Ecto neural progenitor cell (in vitro differentiated cells): Measurements from ENCODE around the gene ASTL.

Experiments
- DNase-seq: peaks from one replicate; pipeline ENCODE4 v3.0.0-alpha.2; 2018; ENCODE audit warnings: low spot score

ASTL gene

DNA sequence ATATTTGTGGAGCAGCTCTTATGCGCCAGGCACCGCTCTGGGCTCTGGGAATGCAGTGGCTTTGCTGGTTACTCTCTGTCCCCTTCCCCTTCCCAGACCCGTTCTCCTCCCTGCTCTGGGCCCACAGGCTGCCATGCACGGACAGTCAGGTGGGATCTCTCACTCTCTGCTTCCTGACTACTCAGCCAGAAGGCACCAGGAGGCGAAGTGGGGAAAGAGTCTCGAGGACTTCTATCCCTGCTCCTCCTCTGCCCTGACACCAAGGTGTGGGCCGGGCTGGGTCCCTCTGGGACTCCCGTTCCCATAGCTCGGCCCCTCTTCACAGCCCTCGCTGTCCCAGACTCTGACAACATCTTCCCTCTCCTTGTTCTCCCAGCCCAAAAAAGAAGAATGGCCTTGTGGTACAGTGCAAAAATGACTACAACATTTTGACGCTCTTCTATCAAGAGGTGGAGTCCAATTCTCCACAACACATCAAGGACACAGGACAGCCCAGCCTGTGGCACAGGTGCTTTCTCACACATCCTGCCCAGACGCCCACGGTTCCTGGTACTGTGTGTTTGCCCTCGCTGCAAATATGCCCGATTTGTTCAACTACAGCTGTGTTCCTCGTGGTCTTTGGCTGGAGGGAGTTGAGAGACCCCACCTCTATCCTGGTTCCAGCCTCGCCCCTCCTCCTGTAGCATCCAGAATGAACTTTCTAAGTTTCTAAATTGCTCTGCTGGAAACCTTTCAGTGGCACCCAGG is 21.0 kb upstream of the ASTL start:
- DNase-seq, result no peak

DNA sequence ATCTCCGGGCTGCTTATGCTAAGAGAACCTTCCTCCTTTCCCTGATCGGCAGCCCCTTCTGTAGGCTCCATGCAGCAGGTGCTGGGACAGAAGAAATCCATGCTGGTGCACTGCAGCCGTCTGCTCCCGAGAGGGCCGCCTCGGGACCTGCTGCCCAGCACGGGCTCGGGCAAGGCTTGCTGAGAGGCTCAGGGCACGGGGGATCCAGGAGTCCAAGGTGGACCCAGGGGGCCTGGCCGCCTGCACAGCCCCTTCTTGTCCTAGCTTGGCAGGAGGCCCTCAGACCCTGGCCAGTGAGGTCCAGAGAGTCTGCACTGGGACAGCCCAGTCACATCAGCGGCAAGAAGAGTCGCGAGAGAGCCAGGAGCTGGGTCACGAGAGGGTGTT is 20.2 kb upstream of the ASTL start:
- DNase-seq, result peak; percentile 44

GRCh38 chr2:96157649-96158553 is 19.6 kb upstream of the ASTL start:
- DNase-seq, result peak; percentile 38

DNA sequence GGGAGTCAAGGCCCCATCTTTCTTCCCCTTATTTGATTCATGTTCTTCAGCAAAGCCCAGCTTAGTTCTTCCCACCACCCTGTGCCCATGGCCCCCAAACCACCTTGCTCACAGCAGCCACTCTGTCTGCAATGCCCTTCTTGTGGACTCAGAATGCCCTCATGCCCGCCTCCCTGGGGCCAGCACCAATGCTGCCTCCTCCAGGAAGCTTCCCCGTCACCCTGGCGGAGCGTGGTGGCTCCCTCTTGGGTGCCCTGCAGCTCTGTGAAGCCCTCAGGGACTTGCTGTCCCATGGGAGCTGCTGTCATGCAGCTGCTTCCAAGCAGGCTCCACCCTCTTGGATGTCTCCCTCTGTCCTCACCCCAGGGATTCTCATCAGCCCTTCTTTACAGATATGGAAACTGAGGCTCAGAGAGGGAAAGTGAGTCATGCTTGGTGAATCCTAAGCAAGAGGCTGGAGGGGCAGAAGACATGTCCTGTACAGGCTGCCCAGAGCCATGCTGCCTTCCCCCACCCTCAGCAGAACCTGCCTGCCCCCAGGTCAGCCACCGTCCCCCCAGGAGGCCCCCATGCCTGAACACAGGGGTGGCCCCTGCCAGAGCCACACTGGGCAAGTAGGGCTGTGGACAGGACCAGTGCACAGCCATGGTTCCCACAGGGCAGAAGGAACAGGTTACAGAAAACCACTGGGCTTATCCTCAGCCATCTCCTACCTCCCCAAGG is 18.8 kb upstream of the ASTL start:
- no peak for DNase-seq

GRCh38 chr2:96156011-96156820 is 17.9 kb upstream of the ASTL start:
- DNase-seq, result peak; percentile 31

GRCh38 chr2:96154506-96155380 is 16.4 kb upstream of the ASTL start:
- peak; percentile 46 for DNase-seq

DNA sequence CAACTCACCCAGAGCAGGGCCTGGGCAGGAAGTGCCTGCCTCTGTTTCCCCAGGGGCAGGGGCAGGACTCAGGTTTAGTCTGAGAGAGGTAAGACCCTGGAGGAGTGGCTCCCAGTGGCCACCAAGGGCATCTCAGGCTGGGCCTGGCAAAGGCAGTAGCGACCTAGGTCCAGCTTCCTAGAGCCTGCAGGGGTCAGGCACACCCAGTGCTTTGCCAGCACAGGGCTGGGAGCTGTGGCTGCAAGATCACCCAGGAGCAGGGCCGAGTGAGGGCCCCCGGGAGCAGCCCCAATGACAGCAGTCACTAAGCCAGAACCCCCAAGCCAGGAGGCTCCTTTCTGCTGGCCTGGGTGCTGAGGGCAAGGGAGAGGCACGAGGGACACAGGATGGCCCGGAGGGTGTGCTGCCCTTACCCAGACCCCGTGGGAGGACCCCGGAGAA is 15.7 kb upstream of the ASTL start:
- DNase-seq, result peak; percentile 45

DNA sequence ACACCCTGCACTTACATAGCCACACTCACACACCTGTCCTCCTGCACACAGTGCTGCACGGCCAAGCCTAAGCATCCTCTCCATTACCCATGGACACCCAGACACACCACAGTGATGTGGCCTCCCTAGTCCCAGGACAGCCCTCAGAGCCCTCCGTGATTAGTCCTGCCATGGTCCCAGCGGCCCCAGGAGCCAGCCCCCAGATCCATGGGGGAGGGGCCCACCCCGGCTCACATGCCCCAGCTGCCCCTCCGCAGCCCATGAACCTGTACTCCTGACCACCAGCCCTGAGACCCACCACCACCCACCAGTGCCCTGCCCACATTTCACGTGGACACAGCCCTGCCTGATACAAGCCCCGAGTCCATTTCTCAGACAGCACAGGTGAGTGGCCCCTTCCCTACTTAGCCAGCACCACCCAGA is 15.0 kb upstream of the ASTL start:
- DNase-seq, result peak; percentile 45

GRCh38 chr2:96152304-96153161 is 14.2 kb upstream of the ASTL start:
- peak; percentile 68 for DNase-seq

DNA sequence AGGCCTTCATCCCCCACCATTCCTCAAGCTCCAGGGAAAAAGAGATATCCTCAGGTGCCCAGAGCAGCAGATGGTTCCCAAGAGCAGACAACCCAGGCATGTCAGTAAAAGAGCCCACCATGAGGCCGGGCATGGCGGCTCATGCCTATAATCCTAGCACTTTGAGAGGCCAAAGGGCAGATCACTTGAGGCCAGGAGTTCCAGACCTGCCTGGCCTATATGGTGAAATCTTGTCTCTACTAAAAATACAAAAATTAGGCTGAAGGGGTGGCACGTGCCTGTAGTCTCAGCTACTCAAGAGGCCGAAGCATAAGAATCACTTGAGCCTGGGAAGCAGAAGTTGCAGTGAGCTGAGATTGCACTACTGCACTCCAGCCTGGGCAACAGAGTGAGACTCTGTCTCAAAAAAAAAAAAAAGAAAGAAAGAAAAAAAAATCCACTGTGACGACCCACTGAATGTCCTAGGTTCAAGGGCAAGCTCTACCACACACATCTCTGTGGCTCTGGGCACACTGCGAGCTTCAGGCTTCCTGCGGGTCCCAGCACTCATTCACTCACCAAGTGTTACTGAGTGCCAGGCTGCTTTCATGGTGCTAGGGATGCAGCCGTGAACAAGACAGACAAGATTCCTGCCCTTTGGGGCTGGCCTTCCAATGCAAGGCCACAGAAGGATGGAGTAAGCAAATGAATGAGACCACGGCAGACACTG is 13.4 kb upstream of the ASTL start:
- DNase-seq, result no peak

GRCh38 chr2:96150791-96151594 is 12.7 kb upstream of the ASTL start:
- DNase-seq, result no peak

- no peak for DNase-seq
Observed at GRCh38 chr2:96150007-96150640, 11.8 kb upstream of the ASTL start.

DNA sequence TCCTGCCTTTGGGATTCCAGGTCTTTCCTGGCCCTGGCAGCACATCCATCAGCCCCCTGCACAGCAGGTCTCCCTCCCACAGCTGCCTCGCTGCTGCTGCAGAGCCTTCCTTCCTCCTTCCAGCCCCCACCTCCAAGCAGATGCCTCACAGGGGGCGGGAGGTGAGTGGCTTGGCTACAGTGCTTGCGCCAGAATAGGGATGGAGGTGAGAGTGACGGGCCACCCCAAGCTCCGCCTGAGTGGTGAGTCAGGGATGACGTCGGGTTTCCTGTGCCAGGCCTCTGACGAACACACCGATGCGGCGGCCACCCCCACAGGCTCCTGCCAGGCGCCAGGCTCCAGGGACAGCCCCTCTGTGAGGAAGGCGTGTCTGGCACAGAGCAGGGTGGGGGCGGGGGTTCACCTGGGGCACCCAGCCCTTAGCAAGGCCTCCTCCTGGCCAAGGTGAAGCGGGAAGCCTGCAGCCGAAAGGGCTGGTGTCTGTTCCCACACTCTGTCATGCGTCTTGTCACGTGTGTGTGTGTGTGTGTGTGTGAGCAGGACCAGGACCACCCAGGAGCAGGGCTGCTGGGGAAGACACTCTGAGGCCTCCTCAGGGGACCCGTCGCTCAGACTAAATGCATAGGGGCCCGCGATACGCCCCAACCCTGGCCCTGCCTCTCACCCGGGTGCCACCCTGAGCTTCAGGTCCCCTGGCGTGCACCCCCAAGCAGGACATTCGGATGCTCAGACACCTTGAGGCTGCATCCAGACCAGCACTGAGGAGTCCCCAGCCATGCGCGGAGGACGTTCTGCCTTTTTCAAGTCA is 10.3 kb upstream of the ASTL start:
- peak; percentile 76 for DNase-seq

GRCh38 chr2:96147593-96148201 is 9.4 kb upstream of the ASTL start:
- DNase-seq, result no peak

DNA sequence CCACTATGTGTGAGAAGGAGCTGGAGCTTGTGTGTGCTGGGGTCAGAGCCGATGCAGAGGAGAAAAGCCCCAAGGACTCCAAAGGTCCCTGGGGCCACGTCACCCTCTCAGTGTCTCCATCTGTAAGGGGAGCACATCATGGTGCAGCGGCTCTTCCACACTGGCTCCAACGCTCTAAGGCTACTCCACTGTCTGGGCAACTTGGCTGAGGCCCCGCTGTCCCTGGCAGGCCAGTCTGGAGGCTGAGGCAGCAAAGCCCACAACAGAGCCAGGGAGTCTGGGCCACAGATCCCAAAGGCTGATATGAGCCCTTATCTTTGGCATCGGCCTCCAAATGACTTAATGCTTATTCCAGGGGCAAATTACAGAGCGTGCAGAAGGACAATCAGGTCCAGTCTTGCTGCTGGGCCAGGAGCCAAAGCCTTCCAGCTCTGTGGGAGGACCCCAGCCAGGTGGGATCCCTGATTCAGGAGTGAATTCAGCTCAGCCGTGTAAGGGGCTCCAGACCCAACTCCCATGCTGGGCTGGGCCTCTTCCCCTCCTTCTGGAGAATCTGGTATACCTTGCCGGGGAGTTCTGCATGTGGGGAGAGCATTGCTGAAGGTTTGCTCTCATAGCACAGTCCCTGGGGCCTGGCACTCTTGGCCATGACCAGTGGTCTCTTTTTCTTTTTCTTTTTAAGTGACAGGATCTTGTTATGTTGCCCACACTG is 8.7 kb upstream of the ASTL start:
- no peak for DNase-seq
